Breast epithelium (tissue), 4 donors: ENCODE results near the gene DST. TPM values are rescaled to one million over a fixed set of nuclear protein-coding genes. Genes with fewer than 3 reads are reported as not detected.

Source experiments
- DNase-seq, 2 donors: peaks; one replicate each; pipeline ENCODE4 v3.0.0-alpha.2; 2019; ENCODE audit warnings: low spot score in 2 of 2
- H3K27ac ChIP-seq, 2 donors: fragments of 200-600 bp; sonication (generic) in 1 of 2; one replicate each; pipeline ENCODE4 v1.5.1; 2016 to 2019; ENCODE audit warnings: mild to moderate bottlenecking in 1 of 2
- H3K27me3 ChIP-seq, 2 donors: fragments of 200-600 bp; sonication (generic) in 1 of 2; one replicate each; pipeline versions ENCODE4 v1.5.1 to v1.6.0; 2017 to 2019; ENCODE audit warnings: control low read depth in 1 of 2, mild to moderate bottlenecking in 1 of 2
- H3K36me3 ChIP-seq: fragments of 200-600 bp; one replicate; pipeline ENCODE4 v1.5.1; 2019
- H3K4me1 ChIP-seq, 2 donors: fragments of 200-600 bp; sonication (generic); one replicate each; pipeline ENCODE4 v1.5.1; 2016 to 2019; ENCODE audit warnings: control low read depth in 1 of 2
- H3K4me3 ChIP-seq, 3 donors: fragments of 200-600 bp; sonication (generic); 1 replicate in 2 of 3; 2 replicates in 1 of 3; pipeline ENCODE4 v1.5.1; 2016 to 2019; ENCODE audit warnings: mild to moderate bottlenecking in 3 of 3, moderate library complexity in 2 of 3
- H3K9me3 ChIP-seq, 2 donors: fragments of 200-600 bp; sonication (generic) in 1 of 2; one replicate each; pipeline ENCODE4 v1.5.1; 2016 to 2019; ENCODE audit warnings: control low read depth in 1 of 2
- POLR2A ChIP-seq: fragments of 450-650 bp; IDR thresholded peaks from one replicate; pipeline ENCODE4 v1.6.1; 2016; ENCODE audit warnings: antibody characterized with exemption, mild to moderate bottlenecking, moderate library complexity
- POLR2AphosphoS5 ChIP-seq, 3 donors: sonication (generic); formaldehyde crosslinking; IDR thresholded peaks; one replicate each; pipeline ENCODE4 v1.6.1; 2017; ENCODE audit warnings: antibody characterized with exemption in 3 of 3
- intact Hi-C: fragments of 100-400 bp; cut with DNase I; formaldehyde crosslinking; loops from one replicate; pipeline ENCODE4 v1.15.1; 2023; ENCODE audit warnings: low total_unique reads
- total RNA-seq, 3 donors: library from RNA; depleted of rRNA; stranded (reverse); fragments of >200 nt; gene quantifications; one replicate each; pipeline ENCODE4 v1.1.0, GENCODE V29; 2016
- TF ChIP-seq, protein P1 (sequence below), 3 donors: fragments of 450-650 bp; IDR thresholded peaks; one replicate each; pipeline ENCODE4 v1.5.1; 2016 to 2017; ENCODE audit warnings: antibody characterized with exemption in 3 of 3, mild to moderate bottlenecking in 3 of 3, moderate library complexity in 3 of 3

DST gene
- total RNA-seq, 3 donors from 2014 or later = 272 to 1,354 (median 700) TPM

DNA sequence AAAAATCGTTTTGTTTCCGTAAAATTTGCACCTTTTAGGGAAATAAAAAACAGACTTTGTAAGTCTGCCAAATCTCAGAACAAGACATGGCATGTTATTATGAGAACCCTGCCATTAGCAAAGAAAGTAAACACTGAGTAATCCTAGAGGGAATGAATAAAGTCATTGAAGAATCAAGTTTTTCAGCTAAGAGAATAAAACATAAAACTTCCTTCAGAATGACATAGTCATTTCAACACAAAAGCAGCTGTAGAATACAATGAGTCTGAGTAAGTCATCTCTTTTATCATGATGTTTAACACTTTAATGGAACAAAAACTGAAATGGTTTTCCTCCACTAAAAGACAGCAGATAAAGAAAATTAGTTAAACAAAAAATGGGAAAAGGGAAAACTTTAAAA lies 10.3 kb upstream of the DST start:
- peaks cover 0 to 5% of the 10 kb centered on the region in 2 donors for H3K4me1 ChIP-seq
- intact Hi-C loops = no loop called here
- no peaks in the 10 kb centered on the region for H3K9me3 ChIP-seq
- DNase-seq = no peak
- peak overlapping the region; percentile 82 to 92 for H3K27ac ChIP-seq
- no peaks in the 10 kb centered on the region for H3K36me3 ChIP-seq
- no peaks in the 10 kb centered on the region for H3K27me3 ChIP-seq
- no peak for TF ChIP-seq POLR2A
- no peak for TF ChIP-seq POLR2AphosphoS5 (IDR thresholded peaks at IDR 0.05)
- TF ChIP-seq, protein P1, sequence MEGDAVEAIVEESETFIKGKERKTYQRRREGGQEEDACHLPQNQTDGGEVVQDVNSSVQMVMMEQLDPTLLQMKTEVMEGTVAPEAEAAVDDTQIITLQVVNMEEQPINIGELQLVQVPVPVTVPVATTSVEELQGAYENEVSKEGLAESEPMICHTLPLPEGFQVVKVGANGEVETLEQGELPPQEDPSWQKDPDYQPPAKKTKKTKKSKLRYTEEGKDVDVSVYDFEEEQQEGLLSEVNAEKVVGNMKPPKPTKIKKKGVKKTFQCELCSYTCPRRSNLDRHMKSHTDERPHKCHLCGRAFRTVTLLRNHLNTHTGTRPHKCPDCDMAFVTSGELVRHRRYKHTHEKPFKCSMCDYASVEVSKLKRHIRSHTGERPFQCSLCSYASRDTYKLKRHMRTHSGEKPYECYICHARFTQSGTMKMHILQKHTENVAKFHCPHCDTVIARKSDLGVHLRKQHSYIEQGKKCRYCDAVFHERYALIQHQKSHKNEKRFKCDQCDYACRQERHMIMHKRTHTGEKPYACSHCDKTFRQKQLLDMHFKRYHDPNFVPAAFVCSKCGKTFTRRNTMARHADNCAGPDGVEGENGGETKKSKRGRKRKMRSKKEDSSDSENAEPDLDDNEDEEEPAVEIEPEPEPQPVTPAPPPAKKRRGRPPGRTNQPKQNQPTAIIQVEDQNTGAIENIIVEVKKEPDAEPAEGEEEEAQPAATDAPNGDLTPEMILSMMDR (IDR thresholded peaks at IDR 0.05) = no peak
- H3K4me3 ChIP-seq = no peak overlapping the region

DNA sequence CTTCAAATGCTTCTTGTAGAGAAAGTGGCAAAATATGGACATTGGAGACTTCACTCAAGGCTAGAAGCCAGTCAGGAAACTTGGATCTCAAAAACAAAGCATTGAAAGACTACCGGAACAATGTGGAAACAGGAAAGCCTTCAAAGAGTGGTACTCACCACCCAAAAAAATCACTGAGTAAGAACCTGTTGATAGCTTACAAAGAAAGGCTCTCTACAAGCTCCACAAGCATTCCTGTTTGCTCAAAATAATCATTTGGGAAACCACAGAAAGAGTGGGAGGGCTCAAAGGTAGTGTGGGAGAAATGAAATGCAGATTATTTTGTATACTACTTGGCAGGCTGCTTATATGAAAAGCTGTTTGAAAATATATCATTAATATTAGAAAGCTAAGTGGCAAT lies 9.5 kb upstream of the DST start:
- Histone ChIP-seq H3K36me3 (no peaks in the 10 kb centered on the region), H3K27me3 (no peaks in the 10 kb centered on the region), H3K4me1 (peaks cover 0 to 5% of the 10 kb centered on the region in 2 donors), H3K9me3 (no peaks in the 10 kb centered on the region), H3K27ac (peak overlapping the region; percentile 73 to 92), H3K4me3 (no peak overlapping the region)
- intact Hi-C loops = no loop called here
- TF ChIP-seq POLR2AphosphoS5 (IDR thresholded peaks at IDR 0.05) = no peak
- TF ChIP-seq, protein P1 (IDR thresholded peaks at IDR 0.05) = no peak
- no peak for TF ChIP-seq POLR2A
- no peak for DNase-seq

DNA sequence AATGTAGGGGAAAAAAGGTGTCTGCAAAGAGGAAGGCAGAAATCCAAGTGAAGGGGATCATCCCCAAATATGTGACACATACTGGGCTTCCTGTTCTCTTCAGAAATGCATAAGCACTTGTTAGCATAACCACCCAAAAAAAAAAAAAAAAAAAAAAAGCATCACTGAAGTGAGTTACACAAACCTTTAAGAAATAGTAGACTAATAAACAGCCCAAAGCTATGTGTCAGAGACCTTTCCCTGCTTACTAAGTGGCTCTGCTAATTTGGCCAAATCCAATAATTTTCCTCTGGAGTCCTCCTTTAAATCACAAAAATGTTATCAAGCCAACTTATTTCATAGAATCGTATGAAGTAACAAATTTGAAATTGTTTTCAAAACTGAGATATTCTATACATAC lies 7.5 kb upstream of the DST start:
- Histone ChIP-seq H3K4me1 (peaks cover 0 to 5% of the 10 kb centered on the region in 2 donors), H3K9me3 (no peaks in the 10 kb centered on the region), H3K36me3 (no peaks in the 10 kb centered on the region), H3K4me3 (no peak overlapping the region), H3K27ac (peak overlapping the region; percentile 56 to 76), H3K27me3 (no peaks in the 10 kb centered on the region)
- intact Hi-C loops = no loop called here
- no peak for TF ChIP-seq POLR2AphosphoS5 (IDR thresholded peaks at IDR 0.05)
- TF ChIP-seq, protein P1 (IDR thresholded peaks at IDR 0.05) = no peak
- no peak for TF ChIP-seq POLR2A
- no peak for DNase-seq

DNA sequence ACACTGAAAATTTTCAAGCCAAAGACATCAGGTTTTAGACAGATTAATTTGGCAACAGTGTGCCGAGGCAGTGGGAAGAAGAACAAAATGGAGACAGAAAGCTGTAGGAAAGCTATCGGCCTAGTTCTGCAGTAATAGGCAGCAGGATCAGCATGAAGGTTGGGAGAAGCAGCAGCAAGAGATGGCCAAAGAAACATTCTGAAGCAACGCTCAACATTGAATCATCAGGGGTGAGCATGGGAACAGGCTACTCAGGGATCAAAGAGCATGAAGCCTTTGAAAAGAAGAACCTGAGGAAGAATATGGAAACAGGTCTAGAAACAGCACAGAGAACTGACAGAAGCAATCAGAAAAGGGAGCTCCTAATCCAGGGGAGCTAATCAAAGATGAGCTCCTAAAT lies 7.1 kb upstream of the DST start:
- no peak for DNase-seq
- peaks cover 0 to 5% of the 10 kb centered on the region in 2 donors for H3K4me1 ChIP-seq
- TF ChIP-seq POLR2AphosphoS5 (IDR thresholded peaks at IDR 0.05) (no peak), POLR2A (no peak)
- TF ChIP-seq, protein P1 (IDR thresholded peaks at IDR 0.05) = no peak
- H3K4me3 ChIP-seq = no peak overlapping the region
- intact Hi-C loops = no loop called here
- H3K27me3 ChIP-seq = no peaks in the 10 kb centered on the region
- H3K9me3 ChIP-seq = no peaks in the 10 kb centered on the region
- no peaks in the 10 kb centered on the region for H3K36me3 ChIP-seq
- H3K27ac ChIP-seq = peak overlapping the region; percentile 56 to 76

DNA sequence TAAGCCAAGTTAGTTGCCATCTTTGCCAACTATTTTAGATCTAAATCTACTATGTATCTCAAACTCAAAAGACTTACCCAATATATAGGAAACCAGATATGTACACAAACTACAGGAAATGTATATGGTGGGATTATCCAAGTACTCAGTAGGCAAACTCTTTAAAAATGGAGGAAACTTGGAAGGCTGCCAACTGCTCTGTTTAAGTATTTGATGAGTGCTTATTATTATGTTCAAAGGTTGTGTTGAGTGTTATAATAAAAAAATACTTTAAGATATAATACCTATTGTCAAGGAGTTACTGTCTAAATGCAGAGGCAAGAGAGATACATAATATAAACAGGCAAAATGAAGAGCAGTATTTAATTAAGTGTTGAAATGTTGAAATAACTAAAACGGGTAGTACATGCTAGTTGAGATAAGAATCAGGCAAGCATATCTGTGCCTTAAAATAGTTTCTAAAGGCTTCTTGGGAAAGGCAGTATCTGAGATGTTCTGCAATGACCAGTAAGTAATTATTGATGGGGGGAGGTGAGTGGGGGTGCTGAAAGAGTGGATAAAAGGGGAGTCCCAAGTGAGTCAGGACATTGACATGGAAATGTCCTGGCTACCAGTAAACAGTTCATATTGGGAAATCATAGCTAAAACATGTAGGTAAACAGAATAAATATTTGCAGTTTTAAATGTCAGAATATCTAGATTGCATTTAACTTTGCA lies 6.5 kb upstream of the DST start:
- H3K27ac ChIP-seq = peak overlapping the region; percentile 67 to 76
- no peak for DNase-seq
- no peak overlapping the region for H3K4me3 ChIP-seq
- peaks cover 0 to 5% of the 10 kb centered on the region in 2 donors for H3K4me1 ChIP-seq
- H3K9me3 ChIP-seq = no peaks in the 10 kb centered on the region
- intact Hi-C loops = no loop called here
- H3K27me3 ChIP-seq = no peaks in the 10 kb centered on the region
- H3K36me3 ChIP-seq = no peaks in the 10 kb centered on the region
- TF ChIP-seq, protein P1 (IDR thresholded peaks at IDR 0.05) = no peak
- no peak for TF ChIP-seq POLR2A
- no peak for TF ChIP-seq POLR2AphosphoS5 (IDR thresholded peaks at IDR 0.05)
